ENCODE data around the gene CFAP47. TPM values are rescaled to one million over a fixed set of nuclear protein-coding genes. Genes with fewer than 3 reads are reported as not detected.

CFAP47 gene
- total and polyA plus RNA-seq, 10 donors = 0.03 to 0.33 (median 0.15) TPM; not detected in 5

- DNase-seq = no peak
- no peaks in the 10 kb centered on the region for H3K9me3 ChIP-seq
- intact Hi-C loops (cut with DNase I; ENCODE audit: low total_unique reads) = no loop called here
- no peak overlapping the region for H3K27ac ChIP-seq
- no peaks in the 10 kb centered on the region for H3K27me3 ChIP-seq (replicated peaks in 1 of 7)
- no peaks in the 10 kb centered on the region for H3K36me3 ChIP-seq
- no peak overlapping the region for H3K4me3 ChIP-seq
- WGBS, 5 donors = 74 to 93% (median 91%) methylated on average over 3 of the region's 3 CpGs
- no peak for TF ChIP-seq POLR2A (IDR thresholded peaks at IDR 0.05)
- TF ChIP-seq CTCF (IDR thresholded peaks at IDR 0.05 in 8 of 11, conservative IDR thresholded peaks at IDR 0.05 in 3 of 11) = no peak
- TF ChIP-seq POLR2AphosphoS5 (IDR thresholded peaks at IDR 0.05) = no peak
- no peaks in the 10 kb centered on the region for H3K4me1 ChIP-seq
Measured at GRCh38 chrX:36401774-36402173, 482.2 kb downstream of the CFAP47 start.

- TF ChIP-seq POLR2A (IDR thresholded peaks at IDR 0.05) (no peak), CTCF (IDR thresholded peaks at IDR 0.05 in 8 of 11, conservative IDR thresholded peaks at IDR 0.05 in 3 of 11) (no peak), POLR2AphosphoS5 (IDR thresholded peaks at IDR 0.05) (no peak)
- DNase-seq = no peak
- no peaks in the 10 kb centered on the region for H3K27me3 ChIP-seq (replicated peaks in 1 of 7)
- WGBS, 5 donors = 56 to 83% (median 59%) methylated on average over 8 of the region's 8 CpGs
- H3K9me3 ChIP-seq = no peaks in the 10 kb centered on the region
- H3K4me1 ChIP-seq = no peaks in the 10 kb centered on the region
- H3K27ac ChIP-seq = no peak overlapping the region
- no peaks in the 10 kb centered on the region for H3K36me3 ChIP-seq
- intact Hi-C loops (cut with DNase I; ENCODE audit: low total_unique reads) = no loop called here
- no peak overlapping the region for H3K4me3 ChIP-seq
Measured at GRCh38 chrX:36407836-36408235, 488.3 kb downstream of the CFAP47 start.

DNA sequence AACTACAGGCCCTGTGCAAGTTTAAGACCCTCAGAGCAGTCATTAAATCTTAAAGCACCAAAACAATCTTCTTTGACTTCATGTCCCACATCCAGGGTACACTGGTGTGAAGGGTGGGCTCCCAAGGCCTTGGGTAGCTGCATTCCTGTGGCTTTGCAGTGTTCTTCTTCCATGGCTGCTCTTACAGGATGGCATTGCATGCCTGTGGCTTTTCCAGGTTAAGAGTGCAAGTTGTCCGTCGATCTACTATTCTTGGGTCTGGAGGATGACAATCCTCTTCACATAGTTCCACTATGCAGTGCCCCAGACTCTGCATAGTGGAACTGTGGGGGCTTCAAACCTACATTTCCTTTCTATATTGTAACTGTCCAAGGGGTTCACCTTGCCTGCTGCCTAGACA lies 494.5 kb downstream of the CFAP47 start:
- Histone ChIP-seq H3K36me3 (no peaks in the 10 kb centered on the region), H3K27ac (no peak overlapping the region), H3K4me1 (no peaks in the 10 kb centered on the region), H3K4me3 (no peak overlapping the region), H3K9me3 (peaks cover 0 to 3% (median 0%) of the 10 kb centered on the region in 8 donors), H3K27me3 (replicated peaks in 1 of 7) (no peaks in the 10 kb centered on the region)
- 69 to 95% (median 89%) methylated on average over 2 of the region's 2 CpGs; no CpG with 5 or more reads in 1 of the 5 donors for WGBS, 5 donors
- intact Hi-C loops (cut with DNase I; ENCODE audit: low total_unique reads) = no loop called here
- no peak for DNase-seq
- no peak for TF ChIP-seq POLR2AphosphoS5 (IDR thresholded peaks at IDR 0.05)
- TF ChIP-seq POLR2A (IDR thresholded peaks at IDR 0.05) = no peak
- TF ChIP-seq CTCF (IDR thresholded peaks at IDR 0.05 in 8 of 11, conservative IDR thresholded peaks at IDR 0.05 in 3 of 11) = no peak

GRCh38 chrX:36422368-36422767 lies 502.8 kb downstream of the CFAP47 start:
- no peak overlapping the region for H3K27ac ChIP-seq
- H3K36me3 ChIP-seq = no peaks in the 10 kb centered on the region
- intact Hi-C loops (cut with DNase I; ENCODE audit: low total_unique reads) = no loop called here
- H3K27me3 ChIP-seq (replicated peaks in 1 of 7) = no peaks in the 10 kb centered on the region
- H3K9me3 ChIP-seq = no peaks in the 10 kb centered on the region
- H3K4me1 ChIP-seq = no peaks in the 10 kb centered on the region
- 75 to 100% (median 84%) methylated on average over 1 of the region's 1 CpG; no CpG with 5 or more reads in 1 of the 5 donors for WGBS, 5 donors
- DNase-seq = no peak
- TF ChIP-seq POLR2A (IDR thresholded peaks at IDR 0.05) (no peak), POLR2AphosphoS5 (IDR thresholded peaks at IDR 0.05) (no peak), CTCF (IDR thresholded peaks at IDR 0.05 in 8 of 11, conservative IDR thresholded peaks at IDR 0.05 in 3 of 11) (no peak)
- H3K4me3 ChIP-seq = no peak overlapping the region

All from spleen (tissue), 11 donors.